Left cardiac atrium (tissue), 4 donors: ENCODE data around the gene ALPL. TPM values are rescaled to one million over a fixed set of nuclear protein-coding genes. Genes with fewer than 3 reads are reported as not detected.

Source experiments
- ATAC-seq, 2 donors: fragments of 200-7000 bp; cut with Tn5 transposase; one replicate each; pipeline ENCODE4 v1.9.1; 2020; ENCODE audit warnings: mild to moderate bottlenecking in 2 of 2, moderate library complexity in 2 of 2
- DNase-seq: peaks from one replicate; pipeline ENCODE4 v3.0.0-alpha.2; 2020
- intact Hi-C, 2 donors: fragments of 100-400 bp; cut with DNase I; formaldehyde crosslinking; loops; one replicate each; pipeline versions ENCODE4 v1.14.1 to v1.15.1; 2022 to 2023
- total RNA-seq, 2 donors: library from RNA; stranded (reverse); fragmentation: NEBNext Ultra II Directional; extraction: Animal tissue kit (Norgen Biotek cat#: 25700); gene quantifications; one replicate each; pipeline ENCODE4 v1.2.1, GENCODE V29; 2021
- donor health status: DM: no; HTN: yes; CAD: no.
- donor health status: DM: no; HTN: yes; CAD: no; lungs with severe emphysema.
- donor health status: DM: yes; HTN: yes; CAD: no.
- donor health status: Dilated cardiomyopathy.

Gene ALPL
- total RNA-seq, 2 donors from 2014 or later = 14.7 to 38.5 TPM

DNA sequence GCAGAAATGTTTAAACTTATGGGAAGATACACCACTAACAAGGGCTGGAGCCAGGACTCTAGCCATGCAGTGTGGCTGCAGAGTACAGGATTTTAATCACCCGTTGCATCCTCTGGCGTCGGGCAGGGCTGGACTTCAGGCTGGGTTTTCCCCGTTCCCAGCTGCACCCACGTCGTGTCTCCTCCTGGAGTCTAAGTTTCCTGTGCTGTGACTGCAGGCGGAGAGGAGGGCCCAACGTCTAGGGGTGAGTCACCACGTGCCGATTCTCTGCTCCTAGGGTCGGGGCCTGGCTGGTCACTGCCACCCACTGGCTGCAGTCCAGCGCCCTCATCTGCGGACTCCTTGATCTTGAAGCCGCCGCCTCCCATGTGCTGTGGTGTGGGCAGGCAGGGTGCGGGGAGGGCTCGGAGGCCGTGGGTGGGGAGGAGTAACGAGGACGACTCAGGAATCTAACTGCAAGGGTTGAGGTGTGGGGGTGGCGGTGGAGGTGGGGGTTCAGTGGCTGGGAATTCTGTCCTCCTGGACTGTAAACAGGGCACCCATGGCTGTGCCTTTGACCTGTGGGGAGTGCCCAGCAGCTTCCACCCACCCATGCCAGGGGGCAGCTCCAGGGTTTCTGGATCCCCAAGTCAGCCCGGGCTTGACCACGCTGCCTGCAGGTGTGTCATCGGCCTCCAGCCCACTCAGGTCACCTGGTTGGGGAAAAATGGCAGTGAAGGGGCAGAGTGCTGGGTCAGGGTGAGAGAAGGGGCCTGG lies 77.8 kb downstream of the ALPL start:
- peak; percentile 70 to 86 for ATAC-seq
- DNase-seq = peak; percentile 83
- intact Hi-C loops = no loop called here

DNA sequence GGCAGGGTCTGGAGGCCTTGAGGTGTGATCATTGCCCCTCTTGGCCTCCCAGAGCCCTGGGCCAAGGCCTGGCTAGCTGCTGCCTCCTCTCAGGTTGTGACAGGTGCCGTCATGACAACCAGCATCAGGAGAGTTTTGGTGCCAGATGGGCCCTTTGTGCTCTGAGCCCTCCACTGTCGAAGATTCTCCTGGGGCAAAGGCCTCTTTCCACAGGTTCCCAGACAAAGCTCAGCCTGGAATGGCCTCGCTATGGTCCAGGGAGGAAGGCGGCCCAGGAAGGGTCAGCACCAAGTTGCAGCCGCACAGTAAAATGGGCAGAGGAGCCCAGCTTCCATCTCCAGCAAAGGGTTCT lies 78.4 kb downstream of the ALPL start:
- intact Hi-C loops = no loop called here
- no peak for ATAC-seq
- DNase-seq = no peak

DNA sequence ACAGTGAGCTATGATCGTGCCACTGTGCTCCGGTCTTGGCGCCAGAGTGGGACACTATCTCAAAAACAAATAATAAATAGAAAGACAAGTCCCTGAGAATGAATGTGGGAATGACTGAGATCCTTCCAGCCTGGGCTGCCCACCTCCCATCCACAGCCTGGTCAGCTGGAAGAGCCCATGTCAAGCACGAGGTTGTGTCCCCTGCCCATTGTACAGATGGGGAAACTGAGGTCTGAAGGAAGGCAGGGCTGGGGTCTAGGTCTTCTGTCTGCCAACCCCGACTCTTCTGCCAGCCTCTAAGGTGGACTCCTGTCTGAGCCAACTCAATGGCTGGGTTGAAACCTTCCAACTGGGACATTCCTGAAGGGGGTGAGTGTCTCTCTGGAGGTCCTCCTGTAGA lies 80.4 kb downstream of the ALPL start:
- intact Hi-C loops = no loop called here
- DNase-seq (no peak), ATAC-seq (no peak)

DNA sequence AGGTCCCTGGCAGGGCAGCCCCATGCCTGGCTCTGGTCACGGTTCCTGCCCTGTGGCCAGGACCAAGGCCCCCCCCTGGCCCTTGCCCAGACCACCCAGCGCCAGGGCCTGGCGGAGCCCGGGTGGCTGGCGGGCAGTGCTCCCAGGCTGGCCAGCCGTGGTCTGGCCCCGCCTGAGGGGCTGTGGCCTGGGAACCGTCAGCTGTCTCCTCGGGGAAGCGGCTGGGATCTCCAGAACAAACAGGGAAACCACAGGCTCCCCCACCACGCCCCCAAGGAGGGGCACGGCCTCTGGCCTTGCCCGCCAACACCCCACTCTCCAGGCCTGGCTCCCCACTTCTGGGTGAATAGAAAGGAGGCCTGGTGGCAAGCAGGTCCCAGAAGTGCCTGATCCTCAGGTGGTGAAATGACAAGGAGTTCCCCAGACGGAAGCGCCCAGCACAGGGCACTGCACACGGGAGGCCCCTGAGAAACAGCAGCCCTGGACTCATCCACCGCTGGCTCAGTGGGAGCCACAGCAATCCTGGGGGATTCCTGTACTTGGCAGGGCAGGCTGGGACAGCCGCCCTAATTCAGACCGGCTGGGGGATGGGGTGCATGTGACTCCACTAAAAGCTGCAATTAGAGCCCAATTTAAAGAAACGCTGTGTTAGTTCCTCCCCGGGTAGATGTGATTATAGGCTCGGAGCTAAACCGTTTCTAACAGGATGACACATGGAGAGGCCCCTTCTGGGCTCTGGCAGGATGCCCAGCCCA lies 81.1 kb downstream of the ALPL start:
- no peak for DNase-seq
- peak in 1 of 2 donors; percentile 15 for ATAC-seq
- intact Hi-C loops = no loop called here

DNA sequence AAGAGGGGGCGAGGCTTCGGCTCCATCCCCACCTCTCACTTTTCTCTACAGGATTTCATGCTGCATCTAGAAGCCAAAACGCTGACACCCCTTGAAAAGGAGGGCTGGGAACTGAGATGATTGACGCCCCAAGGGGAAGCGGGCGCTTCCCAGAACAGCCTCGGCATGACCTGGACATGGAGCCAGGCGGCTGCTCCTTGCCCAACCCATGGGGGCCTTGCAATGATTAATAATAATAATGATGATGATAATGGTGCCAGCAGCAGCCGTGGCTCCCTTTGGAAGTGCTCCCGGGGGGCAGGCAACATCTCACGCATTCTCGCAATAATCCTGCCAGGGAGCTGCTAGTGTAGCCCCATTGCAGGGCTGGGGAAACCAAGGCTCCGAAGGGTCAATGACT lies 81.7 kb downstream of the ALPL start:
- intact Hi-C loops = no loop called here
- ATAC-seq (no peak), DNase-seq (no peak)

DNA sequence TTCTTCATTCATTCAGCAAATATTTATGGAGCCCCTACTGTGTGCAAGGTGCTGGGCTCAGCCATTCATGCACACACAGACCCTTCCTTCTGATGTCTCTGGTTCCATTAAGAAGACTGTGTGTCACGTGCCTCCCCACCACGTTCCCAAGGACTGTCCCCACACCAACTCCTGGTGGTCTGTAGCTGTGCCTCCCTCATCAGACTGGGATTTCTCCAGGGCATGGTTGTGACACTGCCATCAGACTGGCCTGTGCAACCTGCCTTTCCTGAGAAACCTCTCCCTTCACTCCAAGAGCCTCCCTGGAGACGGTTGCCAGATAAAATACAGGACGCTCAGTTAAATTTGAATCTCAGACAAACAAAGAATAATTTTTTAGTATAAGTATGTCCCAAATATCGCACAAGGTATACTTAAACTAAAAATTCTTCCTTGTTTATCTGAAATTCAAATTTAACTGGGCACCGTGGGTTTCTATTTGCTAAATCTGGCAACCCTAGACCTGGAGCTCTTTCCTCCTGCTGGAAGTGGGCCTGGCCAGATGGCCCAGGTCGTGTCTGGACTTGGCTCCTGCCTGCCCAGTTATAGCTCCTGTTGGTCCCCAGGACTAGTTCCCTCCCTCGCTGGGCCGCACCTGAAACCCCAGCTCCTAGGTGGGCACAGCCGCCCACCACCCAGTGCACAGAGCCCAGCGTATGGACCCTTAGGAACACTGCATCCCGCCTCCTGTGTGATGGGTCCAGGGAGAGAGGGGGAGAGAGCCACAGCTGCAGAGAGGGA lies 83.1 kb downstream of the ALPL start:
- intact Hi-C loops = no loop called here
- DNase-seq (no peak), ATAC-seq (no peak)

DNA sequence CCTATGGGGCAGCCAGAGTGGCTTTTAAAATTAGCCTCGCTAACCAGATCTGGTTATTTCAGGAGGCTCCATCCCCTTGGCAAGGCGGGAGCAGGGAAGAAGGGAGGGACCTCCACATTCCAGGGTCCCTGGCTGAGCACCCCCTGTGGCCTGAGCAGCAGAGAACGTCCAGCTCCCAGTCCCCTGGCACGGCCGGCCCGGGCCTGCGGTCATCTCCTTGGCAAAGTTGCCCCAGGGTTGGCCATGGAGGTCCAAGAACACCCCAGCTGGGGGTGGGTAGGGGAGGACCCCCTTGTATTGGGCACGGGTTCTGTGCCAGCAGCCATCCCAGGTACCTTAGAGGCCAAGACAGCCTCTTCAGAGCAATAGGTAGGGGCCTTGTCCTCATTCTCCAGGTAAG lies 84.0 kb downstream of the ALPL start:
- intact Hi-C loops = no loop called here
- no peak for ATAC-seq
- no peak for DNase-seq

DNA sequence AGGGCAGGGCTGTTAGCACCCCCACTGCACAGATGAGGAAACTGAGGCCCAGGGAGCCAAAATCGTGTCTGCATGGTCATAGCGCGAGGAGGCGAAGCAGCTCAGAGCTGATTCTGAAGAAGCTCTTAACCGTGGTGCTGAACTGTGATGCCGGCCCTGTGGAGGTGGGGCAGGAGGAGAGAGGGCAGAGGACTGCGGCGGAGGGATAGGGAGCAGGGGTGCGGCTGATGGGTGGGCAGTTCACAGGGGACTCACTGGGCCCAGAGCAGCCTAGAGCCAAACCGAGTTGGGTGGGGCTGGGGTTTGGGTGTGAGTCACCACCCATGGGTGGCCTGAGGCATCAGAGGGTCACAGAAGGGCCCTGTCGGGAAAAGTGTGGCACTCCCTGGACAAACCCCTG lies 85.3 kb downstream of the ALPL start:
- no peak for DNase-seq
- intact Hi-C loops = no loop called here
- ATAC-seq = no peak

DNA sequence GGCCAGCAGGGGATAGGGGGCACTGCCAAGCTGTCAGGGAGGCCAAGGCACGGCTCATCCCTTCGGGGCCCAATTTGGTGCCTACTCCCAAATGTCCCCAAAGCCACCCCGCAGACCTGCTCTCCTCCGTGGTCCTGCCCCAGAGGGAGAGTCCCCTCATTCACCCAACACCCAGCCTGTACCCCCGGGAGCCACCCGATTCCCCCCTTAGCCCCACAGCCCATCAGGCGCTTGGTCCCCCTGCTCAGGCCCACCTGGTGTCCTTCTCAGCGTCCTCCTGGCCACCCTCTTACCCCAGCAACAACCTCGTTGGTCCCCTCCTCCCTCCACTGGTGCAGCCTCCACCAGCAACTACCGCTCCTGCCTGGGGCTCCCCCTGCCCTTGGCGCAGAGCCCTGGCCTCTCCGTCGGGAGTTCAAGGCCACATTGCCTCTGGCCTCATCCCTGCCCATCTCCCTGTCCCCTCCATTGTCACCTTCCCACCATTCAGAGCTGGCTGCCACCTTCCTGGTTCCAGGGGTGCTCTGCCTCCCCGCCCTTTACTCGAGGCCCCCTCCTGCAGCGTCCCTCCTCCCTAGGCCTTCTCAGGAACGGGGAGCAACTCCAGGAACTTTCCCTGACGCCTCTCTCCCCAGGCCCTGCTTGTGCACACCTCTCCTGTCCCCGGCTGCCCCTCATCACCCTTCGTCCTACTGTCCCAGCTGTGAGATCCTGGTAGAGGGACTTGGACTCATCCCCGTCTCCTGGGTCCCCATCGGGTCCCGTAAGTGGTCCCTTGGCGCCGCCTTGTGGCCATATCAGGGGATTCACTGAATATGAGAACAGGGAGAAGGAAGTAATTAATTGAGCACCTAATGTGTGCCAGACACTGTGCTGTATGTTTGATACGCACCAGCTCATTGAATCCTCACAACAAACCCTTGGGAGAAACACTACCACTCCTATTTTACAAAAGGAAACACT lies 86.0 kb downstream of the ALPL start:
- intact Hi-C loops = loop anchor here in 1 of 2 donors (5.0 kb wide), 1 partner anchor 223 kb away; no protein-coding TSS in a partner anchor
- ATAC-seq (peak in 1 of 2 donors; percentile 24), DNase-seq (peak; percentile 77)

DNA sequence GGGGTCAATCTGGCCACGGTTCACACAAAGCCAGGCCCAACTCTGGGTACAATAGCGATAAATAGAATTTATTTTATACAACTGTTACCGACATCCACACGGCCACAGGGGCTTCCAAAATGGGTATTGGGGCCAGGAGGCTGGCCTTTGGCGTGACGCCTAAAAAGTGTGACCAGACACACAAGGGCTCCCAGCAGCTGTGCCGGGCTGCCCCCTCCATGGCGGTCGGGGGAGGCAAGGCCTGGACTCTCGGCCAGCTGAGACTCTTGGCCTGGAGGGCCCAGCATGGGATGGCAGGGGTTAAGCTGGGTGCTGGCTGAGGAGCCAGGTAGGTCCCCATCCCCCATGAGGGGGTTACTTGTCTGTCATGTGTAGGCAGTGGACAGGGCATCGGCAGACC lies 87.0 kb downstream of the ALPL start:
- DNase-seq (no peak), ATAC-seq (no peak)
- intact Hi-C loops = loop anchor here in 1 of 2 donors (5.0 kb wide), 1 partner anchor 224 kb away; no protein-coding TSS in a partner anchor

DNA sequence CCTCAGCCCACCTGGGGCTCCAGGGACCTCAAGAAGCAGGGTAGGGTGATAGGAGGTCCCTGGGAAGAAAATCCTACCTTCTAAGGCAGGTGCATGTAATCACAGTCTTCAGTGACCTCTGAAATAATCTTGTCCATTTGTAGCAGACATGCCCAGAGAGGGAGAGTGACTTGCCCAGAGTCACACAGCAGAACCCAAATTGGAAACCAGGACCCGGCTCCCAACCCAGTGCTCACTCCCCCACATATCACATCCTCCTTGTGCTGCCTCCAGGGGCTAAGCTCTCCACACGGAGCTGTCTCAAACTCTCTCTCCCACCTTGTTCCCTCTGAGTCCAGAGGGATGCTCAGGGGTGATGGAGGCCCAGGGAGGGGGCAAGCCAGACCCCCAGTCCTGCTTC lies 87.4 kb downstream of the ALPL start:
- DNase-seq (no peak), ATAC-seq (no peak)
- intact Hi-C loops = loop anchor here in 1 of 2 donors (5.0 kb wide), 1 partner anchor 224 kb away; no protein-coding TSS in a partner anchor

DNA sequence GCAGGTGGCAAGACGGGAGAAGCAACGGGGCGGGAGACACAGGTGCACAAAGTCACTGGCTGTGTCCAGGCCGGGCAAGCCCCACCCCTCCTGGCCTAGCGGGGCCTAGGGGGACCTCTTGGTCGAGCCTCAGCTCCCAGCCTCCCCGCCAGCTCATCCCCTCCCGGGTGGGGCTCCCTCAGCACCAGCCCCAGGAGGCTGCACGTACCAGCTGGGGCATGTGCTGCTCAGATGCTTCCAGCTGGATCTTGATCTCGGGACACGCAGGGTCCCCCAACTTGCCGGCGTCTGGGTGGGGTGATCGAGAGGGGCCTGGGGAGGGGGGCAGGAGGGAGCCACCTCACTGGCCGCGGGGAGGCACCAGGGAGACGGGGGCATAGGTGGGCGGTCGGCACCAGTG lies 88.5 kb downstream of the ALPL start:
- intact Hi-C loops = loop anchor here in 1 of 2 donors (5.0 kb wide), 1 partner anchor 225 kb away; no protein-coding TSS in a partner anchor
- ATAC-seq = no peak
- DNase-seq = no peak

DNA sequence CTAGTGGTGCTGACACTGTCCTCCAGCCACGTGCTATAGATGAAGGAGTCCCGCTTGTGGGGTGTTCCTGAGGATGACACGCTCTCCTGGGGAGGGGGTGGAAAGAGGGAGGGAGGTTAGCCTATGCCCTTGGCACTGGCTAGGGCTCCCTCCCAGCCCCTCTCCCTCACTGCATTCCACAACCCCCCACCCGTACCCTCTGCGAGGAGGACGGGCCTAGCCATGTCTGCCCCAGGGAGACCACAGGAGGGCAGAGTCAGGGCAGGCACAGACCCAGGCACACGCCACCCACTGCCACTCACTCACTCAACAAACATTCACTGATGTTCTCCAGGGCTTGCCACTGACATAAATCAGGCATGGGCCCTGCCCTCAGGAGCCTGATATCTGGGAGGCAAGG lies 89.2 kb downstream of the ALPL start:
- ATAC-seq (no peak), DNase-seq (no peak)
- intact Hi-C loops = loop anchor here in 1 of 2 donors (5.0 kb wide), 1 partner anchor 226 kb away; no protein-coding TSS in a partner anchor

DNA sequence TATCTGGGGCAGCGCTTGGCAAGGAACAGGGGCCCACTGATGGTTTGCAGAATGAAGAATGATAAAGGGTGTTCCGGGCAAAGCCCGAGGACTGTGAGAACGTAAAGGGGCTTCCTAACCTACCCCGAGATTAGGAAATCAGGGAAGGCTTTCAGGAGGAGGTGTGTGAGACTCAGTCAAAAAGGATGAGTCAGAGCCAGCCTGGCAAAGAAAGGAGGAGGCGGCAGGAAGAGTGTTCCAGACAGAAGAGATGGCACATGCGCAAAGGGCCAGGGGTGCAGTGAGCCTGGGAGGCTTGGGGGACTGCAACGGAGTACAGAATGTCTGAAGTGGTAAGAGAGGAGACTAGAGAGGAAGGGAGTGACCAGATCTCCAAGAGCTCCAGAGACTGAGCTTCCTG lies 89.7 kb downstream of the ALPL start:
- intact Hi-C loops = loop anchor here in 1 of 2 donors (5.0 kb wide), 1 partner anchor 227 kb away; no protein-coding TSS in a partner anchor
- ATAC-seq = no peak
- no peak for DNase-seq

DNA sequence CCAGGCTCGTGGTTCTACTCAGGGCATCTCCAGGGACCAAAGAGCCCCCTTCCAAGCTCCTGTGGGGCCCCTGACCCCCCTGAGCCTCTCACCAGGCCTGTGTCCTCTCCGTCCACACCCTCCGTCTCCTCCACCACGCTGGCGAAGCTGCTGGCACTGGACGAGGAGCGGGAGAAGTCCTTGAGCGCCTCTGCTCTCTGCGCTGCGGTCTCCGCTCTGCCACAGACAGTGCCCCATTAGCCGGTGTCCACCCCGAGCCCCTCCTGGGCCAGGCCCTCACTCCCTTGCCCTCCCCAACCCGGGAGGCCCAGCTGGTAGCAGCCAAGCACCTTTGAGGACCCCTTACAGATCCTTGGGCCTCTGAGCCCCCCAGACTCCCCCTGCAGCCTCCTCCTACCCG lies 90.2 kb downstream of the ALPL start:
- ATAC-seq = no peak
- intact Hi-C loops = loop anchor here in 1 of 2 donors (5.0 kb wide), 1 partner anchor 227 kb away; no protein-coding TSS in a partner anchor

DNA sequence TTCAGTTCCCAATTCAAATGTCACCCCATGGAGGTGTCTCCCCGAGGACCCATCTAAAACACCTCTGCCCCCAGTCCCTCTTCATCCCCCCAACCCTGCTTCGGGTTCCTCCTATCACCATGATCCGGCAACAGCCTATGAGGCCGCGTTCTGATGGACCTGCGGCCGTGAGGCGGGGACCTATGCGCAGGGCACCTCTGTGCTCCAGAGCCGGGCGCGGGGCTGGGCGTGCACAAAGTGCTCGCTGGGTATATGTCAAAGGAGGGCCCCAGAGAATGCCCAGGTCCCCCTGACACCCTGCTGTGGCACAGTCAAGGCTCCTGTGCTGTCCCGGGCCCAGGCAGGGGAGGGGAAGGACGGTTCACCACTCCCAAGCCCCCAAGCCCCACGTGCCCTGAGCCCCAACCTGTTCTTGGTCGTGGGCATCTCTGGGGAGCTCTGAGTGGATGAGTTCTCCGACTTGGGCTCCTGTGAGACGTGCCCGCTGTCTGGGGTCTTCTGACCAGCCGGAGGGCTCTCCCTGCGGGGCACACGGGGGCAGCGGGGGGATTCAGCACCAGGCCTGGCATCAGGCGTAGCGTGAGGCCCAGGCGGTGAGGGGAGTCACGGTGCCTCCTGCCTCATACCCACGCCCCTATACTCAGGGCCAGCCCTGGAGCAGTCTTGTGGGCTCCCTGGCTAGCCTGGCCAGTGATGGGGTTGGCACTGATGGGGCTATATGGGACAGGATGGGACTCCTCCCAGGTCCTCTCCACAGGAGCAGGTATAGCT lies 92.2 kb downstream of the ALPL start:
- ATAC-seq (no peak), DNase-seq (no peak)
- intact Hi-C loops = no loop called here

More for the DNA sequence above, 90.2 kb downstream of the ALPL start:
- DNase-seq = no peak
